GM20000 (cell line): Measurements from ENCODE around the gene HEG1.
A peak's percentile ranks its signal among the peaks of the same experiment; 100 is the strongest.

ENCODE experiments used
- DNase-seq: peaks from one replicate; pipeline ENCODE4 v3.0.0; 2012; ENCODE audit warnings: low spot score
- TF ChIP-seq, protein P1 (sequence below): IDR thresholded peaks from 2 replicates; pipeline ENCODE4 v1.5.1; 2012; ENCODE audit warnings: mild to moderate bottlenecking, control low read depth; ENCODE audit errors: extremely low read depth, missing control alignments

The HEG1 gene

DNA sequence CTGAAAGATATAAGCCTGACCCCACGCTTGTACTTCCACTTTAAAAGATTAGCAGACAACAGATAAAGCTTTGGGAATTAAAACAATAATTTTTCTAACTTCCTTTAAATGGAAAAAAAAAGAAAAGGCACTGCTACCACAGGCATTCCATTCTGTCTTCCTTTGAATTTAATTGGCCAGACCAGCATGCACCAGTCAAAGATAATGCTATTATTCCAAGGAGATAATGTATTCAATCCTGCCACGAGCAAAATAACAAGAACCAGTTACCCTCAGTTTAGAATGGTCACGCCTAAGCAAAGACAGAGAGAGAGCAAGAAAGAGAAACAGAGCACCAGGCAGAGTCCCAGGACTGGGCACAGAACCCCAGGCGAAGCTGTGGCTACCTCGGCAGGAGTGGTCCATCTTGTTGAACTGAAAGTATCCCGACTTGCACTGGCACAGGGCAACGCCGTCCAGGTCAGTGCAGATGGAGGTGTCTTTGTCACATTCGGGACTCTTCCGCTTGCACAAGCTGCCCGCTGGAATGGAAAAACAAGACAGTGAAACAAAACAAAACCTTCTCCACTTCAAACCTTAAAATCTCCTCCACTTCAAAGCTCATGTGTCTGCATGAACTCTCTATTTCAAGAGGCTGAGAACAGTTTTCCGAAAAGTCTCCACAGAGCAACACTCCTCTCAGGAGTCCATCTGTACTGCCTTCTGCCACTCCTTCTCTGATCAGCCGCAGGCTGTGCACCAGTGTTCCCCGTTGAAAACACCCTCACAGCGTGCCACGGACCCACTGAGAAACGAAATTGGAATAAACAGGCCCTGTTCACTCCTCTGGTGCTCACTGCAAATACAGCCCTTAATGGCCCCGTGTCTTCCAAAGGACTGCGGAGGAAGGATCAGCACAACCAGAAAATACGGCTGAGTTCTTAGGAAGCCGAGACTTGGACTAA lies 58.2 kb downstream of the HEG1 start:
- no peak for DNase-seq
- TF ChIP-seq, protein P1, sequence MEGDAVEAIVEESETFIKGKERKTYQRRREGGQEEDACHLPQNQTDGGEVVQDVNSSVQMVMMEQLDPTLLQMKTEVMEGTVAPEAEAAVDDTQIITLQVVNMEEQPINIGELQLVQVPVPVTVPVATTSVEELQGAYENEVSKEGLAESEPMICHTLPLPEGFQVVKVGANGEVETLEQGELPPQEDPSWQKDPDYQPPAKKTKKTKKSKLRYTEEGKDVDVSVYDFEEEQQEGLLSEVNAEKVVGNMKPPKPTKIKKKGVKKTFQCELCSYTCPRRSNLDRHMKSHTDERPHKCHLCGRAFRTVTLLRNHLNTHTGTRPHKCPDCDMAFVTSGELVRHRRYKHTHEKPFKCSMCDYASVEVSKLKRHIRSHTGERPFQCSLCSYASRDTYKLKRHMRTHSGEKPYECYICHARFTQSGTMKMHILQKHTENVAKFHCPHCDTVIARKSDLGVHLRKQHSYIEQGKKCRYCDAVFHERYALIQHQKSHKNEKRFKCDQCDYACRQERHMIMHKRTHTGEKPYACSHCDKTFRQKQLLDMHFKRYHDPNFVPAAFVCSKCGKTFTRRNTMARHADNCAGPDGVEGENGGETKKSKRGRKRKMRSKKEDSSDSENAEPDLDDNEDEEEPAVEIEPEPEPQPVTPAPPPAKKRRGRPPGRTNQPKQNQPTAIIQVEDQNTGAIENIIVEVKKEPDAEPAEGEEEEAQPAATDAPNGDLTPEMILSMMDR = no peak

DNA sequence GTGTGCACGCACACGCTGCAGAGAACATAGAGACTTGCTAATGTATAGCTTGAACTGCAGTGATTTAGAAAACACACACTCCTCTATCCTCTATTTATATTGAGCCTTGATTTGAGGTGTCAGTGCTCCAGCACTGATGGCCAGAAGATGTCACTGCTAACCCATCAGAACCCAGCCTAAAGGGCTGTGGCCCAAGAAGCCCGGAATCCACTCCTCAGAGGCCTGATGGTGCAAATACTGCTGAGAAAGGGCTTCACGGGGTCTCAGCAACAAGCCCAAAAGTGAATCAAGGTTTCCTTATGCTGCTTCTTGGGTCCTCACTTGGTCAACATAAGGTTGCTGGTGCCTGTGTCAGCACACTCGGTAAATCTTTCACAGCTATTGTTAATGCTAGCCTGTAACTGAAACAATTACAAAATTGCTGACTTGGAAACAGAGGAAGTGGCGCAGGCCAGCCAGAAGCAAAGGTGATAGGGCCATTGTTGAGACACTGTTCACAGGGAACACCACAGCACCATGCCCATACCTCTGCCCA lies 60.3 kb downstream of the HEG1 start:
- TF ChIP-seq, protein P1 = peak; percentile 50
- DNase-seq = peak; percentile 77

DNA sequence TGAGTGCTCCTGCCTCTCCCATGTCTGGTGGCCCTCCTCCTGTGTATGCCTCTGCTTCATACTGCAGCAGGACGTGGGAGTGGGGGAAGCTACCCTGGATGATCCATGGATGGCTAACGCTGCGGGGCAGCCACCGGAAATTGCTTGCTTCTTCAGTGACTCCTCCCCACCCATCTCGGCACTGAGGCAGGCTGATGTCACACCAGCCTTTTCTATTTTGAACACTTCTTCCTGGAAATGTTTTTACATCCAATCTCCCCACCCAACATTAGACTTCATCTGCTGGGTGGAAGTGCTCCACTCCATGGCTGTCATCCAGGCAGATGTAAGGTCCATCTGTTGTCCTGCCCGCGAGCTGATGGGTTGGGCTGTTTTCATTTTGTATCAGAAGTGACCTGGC lies 62.3 kb downstream of the HEG1 start:
- TF ChIP-seq, protein P1 = no peak

DNA sequence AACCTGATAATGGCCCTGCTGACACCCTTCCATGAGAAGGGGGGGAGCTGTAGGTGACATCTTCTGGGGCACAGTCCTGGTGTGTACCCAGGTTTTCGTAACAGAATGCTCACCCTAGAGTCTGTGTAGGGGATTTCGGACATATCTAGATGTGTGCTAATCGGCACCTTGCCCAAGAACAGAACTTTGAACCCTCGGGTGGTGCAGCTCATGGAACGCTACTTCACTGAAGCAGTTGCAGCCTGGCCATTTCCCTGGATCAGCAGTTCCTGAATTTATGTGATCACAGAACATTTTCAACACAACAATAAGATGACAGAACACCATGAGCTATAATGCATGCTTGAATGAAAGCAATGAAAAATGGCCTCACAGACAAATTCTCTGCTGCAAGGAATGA lies 63.8 kb downstream of the HEG1 start:
- TF ChIP-seq, protein P1 = no peak
- DNase-seq = no peak

More for the DNA sequence above, 62.3 kb downstream of the HEG1 start:
- DNase-seq = no peak

DNA sequence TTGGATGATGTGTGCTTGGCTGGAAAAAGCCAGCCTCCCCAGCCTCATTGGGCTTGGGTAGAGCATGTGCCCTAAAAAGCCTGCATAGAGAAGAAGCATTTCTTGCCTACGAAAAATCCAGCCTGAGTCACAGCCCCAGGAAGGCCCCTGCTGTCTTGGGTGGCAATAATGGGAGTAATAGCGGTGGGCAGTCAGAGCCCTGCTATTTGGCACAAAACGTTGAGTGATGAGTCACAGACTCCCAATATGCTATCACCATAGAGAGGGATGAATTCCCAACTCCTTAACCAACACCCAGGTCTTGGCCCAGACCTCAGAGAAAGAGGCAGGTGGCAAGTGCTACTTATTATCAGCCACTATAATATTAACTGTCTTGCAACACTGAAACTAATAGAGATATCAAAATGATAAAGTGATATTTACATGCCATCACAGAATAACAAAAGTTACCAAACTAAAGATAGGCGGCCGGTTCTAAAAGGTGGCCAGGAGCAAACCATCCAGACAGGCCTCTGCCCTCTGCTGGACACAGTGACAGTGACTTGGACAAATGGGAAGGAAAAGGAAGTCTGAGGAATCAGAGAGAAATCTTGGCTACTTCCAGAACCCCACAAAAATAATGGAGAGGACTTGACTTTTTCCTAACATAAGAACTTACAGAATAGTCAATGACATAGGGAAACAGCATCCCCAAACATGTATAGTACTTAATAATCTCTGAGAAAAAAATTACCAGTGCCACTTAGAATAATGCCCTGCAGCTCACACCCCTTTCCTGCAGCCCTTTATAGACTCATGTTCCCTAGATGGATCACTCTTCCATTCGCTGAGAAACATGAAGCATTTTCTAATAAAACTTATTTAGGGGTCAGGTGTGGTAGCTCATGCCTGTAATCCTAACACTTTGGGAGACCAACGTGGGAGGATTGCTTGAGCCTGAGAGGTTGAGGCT lies 69.3 kb downstream of the HEG1 start:
- no peak for DNase-seq

DNA sequence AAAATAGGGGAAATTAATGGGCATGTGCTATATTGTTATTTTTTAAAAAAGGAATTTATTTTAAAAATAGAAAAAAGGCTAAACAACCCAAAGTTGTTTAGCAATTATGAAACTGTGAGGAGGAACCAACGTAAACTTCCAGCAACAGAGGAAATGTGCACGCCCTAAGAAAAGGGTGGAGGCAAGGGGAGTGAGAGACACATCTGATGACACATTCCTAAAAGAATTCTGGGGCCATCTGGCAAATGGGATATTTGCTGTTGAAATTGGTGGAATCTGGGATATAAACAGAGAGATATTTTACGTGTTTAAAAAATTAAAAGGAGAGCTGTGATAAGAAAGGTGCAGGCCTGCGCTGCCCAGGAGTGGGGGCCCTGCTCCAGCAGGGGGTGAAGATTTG lies 70.4 kb downstream of the HEG1 start:
- no peak for DNase-seq
- TF ChIP-seq, protein P1 = no peak

More for the DNA sequence above, 69.3 kb downstream of the HEG1 start:
- TF ChIP-seq, protein P1 = no peak
